PFSK-1 (cell line): ENCODE measurements around the gene PALM2AKAP2.

ENCODE experiments used
- FOXP2 ChIP-seq: optimal IDR thresholded peaks from 2 replicates; pipeline ENCODE3; 2011; ENCODE audit warnings: borderline replicate concordance, control low read depth, inconsistent platforms; ENCODE audit not compliant: insufficient read depth; ENCODE audit errors: extremely low read length, extremely low read depth
- POLR2AphosphoS5 ChIP-seq: IDR thresholded peaks from 2 replicates; pipeline ENCODE4 v1.6.1; 2012; ENCODE audit warnings: low read depth, mild to moderate bottlenecking, control low read depth, low read length, moderate library complexity
- SIN3A ChIP-seq: IDR thresholded peaks from 2 replicates; pipeline ENCODE4 v1.6.1; 2012; ENCODE audit warnings: mild to moderate bottlenecking, low read length, moderate library complexity, borderline replicate concordance; ENCODE audit not compliant: insufficient read depth
- TAF1 ChIP-seq: IDR thresholded peaks from 2 replicates; pipeline ENCODE4 v1.6.1; 2012; ENCODE audit warnings: low read length, control low read depth, borderline replicate concordance; ENCODE audit not compliant: insufficient read depth
- TF ChIP-seq, protein P1 (sequence below), 2 experiments: IDR thresholded peaks; 2 replicates each; pipeline versions ENCODE4 v1.6.1 to v1.8.0; 2011 to 2012; ENCODE audit warnings: low read depth in 2 of 2, low read length in 2 of 2, control low read depth in 1 of 2, inconsistent platforms in 1 of 2, mild to moderate bottlenecking in 1 of 2, moderate library complexity in 1 of 2; ENCODE audit not compliant: insufficient read depth in 1 of 2

The PALM2AKAP2 gene

DNA sequence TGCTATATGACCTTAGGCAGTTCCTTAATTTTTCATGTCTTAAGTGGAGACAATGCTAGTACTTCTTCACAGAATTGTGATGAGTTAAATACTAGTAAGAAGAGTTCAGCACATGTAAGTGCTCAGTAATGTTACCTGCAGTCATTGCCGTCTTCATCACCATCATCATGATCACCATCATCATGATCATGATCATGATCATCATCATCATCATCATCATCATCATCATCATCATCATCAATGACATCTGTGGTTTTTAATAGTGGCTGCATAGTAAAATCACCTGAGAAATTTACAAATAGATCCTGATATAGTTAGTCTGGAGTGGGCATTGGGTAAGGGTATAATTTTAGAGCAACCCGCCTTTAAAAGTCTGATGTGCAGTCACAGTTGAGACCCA, 14.7 kb upstream of the PALM2AKAP2 start:
- TF ChIP-seq, protein P1, sequence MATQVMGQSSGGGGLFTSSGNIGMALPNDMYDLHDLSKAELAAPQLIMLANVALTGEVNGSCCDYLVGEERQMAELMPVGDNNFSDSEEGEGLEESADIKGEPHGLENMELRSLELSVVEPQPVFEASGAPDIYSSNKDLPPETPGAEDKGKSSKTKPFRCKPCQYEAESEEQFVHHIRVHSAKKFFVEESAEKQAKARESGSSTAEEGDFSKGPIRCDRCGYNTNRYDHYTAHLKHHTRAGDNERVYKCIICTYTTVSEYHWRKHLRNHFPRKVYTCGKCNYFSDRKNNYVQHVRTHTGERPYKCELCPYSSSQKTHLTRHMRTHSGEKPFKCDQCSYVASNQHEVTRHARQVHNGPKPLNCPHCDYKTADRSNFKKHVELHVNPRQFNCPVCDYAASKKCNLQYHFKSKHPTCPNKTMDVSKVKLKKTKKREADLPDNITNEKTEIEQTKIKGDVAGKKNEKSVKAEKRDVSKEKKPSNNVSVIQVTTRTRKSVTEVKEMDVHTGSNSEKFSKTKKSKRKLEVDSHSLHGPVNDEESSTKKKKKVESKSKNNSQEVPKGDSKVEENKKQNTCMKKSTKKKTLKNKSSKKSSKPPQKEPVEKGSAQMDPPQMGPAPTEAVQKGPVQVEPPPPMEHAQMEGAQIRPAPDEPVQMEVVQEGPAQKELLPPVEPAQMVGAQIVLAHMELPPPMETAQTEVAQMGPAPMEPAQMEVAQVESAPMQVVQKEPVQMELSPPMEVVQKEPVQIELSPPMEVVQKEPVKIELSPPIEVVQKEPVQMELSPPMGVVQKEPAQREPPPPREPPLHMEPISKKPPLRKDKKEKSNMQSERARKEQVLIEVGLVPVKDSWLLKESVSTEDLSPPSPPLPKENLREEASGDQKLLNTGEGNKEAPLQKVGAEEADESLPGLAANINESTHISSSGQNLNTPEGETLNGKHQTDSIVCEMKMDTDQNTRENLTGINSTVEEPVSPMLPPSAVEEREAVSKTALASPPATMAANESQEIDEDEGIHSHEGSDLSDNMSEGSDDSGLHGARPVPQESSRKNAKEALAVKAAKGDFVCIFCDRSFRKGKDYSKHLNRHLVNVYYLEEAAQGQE (IDR thresholded peaks at IDR 0.05; ENCODE audit: insufficient read depth in 1 of 2, low read depth in 2 of 2, low read length in 2 of 2) = no peak
- TF ChIP-seq POLR2AphosphoS5 = no peak
- no peak for TF ChIP-seq TAF1
- TF ChIP-seq FOXP2 = no peak
- no peak for TF ChIP-seq SIN3A

DNA sequence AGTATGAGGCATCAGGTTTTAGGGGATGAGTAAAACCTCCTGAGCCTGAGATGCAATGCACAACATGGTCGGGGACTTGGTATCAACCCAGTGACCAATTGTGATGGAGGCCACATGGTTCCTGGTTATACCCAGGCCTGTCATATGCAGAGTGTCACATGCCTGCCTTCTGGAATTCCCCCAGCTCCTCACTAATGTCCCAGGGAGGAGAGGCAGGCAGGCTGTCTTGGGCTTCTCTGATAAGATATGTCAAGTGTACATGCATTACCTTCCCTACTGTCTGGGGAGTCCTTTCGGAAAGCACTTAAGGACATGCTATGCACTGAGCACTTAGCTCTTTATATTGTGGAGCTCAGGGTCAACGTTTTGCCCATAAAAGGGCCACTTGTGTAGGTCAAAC, 14.2 kb upstream of the PALM2AKAP2 start:
- TF ChIP-seq TAF1 (no peak), POLR2AphosphoS5 (no peak), SIN3A (no peak), FOXP2 (no peak)
- TF ChIP-seq, protein P1 (IDR thresholded peaks at IDR 0.05; ENCODE audit: insufficient read depth in 1 of 2, low read depth in 2 of 2, low read length in 2 of 2) = no peak

DNA sequence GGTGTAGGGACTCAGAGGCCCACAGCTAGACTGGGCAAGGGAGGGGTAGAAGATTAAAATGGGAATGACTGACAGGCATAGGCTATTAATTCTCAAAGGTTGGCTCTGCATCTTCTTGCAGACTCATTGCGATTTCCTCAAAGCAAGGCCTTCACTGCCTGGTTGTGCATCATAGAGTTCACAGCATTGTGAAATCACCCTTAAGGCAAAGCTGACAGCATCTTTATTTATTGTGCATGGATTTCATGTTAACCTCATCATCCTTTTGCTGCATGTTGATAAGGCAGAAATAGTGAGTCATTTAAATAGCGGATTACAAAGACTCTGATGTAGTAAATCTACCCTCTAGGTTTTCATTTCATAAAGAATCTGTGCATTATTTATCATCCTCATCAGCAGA, 13.6 kb upstream of the PALM2AKAP2 start:
- TF ChIP-seq SIN3A (no peak), POLR2AphosphoS5 (no peak), FOXP2 (no peak), TAF1 (no peak)
- TF ChIP-seq, protein P1 (IDR thresholded peaks at IDR 0.05; ENCODE audit: insufficient read depth in 1 of 2, low read depth in 2 of 2, low read length in 2 of 2) = no peak

DNA sequence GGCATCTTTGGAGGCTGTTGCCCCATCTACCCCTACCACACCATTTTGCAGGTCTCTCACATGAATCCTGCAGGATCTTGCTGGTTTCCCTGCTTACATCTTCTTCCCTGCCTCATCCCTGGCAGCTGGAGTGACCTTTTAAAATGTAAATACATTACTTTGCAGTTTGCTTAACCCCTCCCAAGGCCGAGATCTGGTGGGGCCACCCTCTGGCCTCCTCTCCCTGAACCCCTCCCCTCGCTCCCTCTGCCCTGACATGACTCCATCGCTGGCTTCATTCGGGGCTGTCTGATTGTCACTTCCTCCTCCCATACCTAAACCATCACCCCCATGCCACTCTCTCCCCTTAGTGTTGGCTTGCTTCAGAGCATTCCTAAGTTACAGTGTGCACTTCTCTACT, 12.6 kb upstream of the PALM2AKAP2 start:
- TF ChIP-seq, protein P1 (IDR thresholded peaks at IDR 0.05; ENCODE audit: insufficient read depth in 1 of 2, low read depth in 2 of 2, low read length in 2 of 2) = no peak
- TF ChIP-seq SIN3A = no peak
- no peak for TF ChIP-seq FOXP2
- TF ChIP-seq POLR2AphosphoS5 = no peak
- no peak for TF ChIP-seq TAF1

DNA sequence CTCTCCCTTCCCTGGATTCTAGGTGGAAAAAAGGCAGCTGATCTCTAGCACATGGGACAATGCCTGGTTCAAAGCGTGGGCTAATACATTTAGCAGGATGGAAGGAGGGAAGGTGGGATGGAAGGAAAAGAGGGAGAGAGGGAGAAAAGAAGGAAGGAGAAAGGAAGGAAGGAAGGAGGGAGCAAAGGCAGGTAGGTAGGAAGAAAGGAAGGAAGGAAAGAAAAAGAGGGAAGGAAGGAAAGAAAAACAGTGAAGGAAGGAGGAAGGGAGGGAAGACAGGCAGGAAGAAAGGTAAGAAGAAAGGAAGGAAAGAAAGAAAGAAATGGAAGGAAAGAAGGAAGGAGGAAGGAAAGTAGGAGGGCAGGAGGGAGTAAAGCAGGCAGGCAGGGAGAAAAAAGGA, 12.2 kb upstream of the PALM2AKAP2 start:
- no peak for TF ChIP-seq TAF1
- TF ChIP-seq POLR2AphosphoS5 = no peak
- no peak for TF ChIP-seq SIN3A
- no peak for TF ChIP-seq FOXP2
- TF ChIP-seq, protein P1 (IDR thresholded peaks at IDR 0.05; ENCODE audit: insufficient read depth in 1 of 2, low read depth in 2 of 2, low read length in 2 of 2) = no peak
